ENCODE measurements around the gene UBA6.

The UBA6 gene

DNA sequence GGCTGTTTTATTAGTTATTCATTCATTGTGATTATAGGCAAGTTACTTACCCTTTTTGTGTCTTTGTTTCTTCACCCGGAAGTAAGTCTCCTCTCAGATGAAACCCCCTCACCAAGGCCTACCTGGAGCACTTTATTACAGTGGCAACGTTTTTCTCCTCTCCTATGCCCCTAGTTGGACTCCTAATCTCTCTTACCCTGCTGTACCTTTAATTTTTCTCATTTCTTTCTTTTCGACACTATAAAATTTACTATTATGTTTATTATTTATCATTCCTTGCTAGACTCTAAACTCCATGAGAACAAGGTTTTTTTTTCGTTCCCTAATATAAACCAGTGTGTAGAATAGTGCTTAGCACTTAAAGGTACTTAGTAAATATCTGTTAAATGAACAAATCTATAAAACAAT, 124.9 kb downstream of the UBA6 start:
- no peak for DNase-seq (ENCODE audit: low spot score)

DNA sequence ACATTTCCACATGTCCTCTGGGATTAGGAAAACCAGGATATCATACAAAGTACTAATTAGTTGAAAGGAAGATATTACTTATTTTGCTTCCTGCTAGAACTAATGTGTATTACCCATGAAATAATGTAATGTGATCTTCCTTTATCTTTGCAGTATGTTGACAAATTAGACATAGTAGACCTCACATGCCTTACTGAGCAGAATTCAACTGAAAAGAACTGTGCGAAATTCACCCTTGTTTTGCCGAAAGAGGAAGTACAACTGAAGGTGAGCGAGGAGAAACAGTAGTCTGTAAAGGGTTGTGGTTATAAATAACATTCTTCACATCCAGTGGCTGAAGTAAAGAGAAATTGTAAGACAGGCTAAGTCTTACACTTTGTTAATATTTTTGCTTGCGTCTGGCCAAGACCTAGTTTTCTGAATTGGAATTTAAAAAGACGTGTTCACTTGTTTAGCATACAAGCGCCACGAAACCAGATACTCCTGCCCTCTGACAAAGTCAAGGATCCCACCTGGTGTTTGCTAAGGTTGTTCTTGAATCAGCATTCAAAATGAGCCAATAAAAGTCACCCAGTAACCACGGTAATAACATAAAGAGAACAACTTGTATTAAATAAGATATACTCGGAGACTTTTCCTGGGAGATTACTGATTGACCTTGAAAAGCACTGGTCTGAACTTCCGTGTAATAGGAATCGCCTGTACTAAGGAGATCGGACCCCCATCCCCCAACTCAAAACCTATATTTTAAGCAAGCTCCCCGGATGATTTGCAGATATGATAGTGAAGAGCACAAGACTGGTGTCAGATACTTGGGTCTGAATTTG, 125.5 kb downstream of the UBA6 start:
- no peak for DNase-seq (ENCODE audit: low spot score)

DNA sequence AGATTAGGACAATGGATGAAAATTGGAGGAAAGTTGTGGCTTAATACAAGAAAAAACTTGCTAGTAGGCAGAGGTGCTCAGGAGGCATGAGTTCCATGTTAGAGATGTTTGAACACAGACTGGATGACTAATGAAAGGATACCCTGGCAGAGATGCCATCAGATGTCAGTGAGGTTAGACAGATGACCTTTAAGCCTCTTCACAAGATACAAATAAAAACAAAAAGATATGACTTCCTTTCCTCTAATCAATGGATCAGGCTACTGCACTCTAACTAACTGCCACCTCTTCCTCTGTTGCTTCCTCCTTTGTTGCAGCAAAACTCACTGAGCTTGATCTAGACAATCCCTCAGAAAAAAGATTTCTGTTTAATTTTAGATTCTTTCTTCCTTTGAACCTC, 127.8 kb downstream of the UBA6 start:
- no peak for DNase-seq (ENCODE audit: low spot score)

DNA sequence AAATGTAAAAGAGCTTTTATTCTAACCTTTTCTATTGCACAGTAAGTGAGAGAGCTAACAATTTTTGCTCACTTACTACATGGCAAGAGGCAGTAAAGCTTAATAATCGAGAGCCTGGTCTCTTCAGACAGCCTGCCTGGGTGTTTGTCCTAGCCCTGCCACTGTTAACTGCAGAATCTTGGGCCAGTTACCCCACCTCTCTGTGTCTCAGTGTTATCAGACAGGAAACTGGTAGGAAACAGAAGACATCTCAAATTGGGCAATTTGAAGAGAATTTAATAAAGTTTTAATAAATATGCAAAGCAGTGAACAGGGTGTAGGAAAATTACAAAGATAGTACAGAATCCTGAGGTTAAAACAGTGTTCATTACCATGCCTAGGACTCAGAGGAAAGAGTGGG, 129.0 kb downstream of the UBA6 start:
- DNase-seq (ENCODE audit: low spot score): no peak

DNA sequence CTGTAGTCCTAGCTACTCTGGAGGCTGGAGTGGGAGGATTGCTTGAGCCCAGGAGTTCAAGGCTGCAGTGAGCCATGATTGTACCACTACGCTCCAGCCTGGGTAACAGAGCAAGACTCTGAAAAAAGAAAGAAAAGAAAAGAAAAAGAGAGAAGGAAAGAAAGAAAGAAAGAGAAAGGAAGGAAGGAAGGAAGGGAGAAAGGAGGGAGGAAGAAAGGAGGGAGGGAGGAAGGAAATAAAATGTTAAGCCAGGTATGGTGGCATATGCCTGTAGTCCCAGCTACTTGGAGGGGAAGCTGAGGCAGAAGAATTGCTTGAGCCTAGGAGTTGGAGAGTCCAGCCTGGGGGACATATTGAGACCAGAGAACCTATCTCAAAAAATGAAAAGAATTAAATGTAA, 130.4 kb downstream of the UBA6 start:
- no peak for DNase-seq (ENCODE audit: low spot score)

DNA sequence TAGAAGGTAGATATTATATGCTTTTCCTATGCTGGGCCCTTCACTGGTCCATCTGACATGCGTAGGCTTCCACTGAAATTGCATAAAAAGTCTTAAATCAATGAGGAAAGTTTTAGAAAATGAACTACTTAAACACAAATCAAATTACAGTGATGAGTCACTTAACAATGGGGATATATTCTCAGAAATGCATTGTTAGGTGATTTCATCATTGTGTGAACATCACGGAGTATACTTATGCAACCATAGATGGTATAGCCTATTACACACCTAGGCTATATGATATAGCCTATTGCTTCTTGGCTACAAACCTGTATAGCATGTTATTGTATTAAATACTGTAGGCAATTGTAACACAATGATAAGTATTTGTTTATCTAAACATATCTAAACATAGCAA, 132.1 kb downstream of the UBA6 start:
- DNase-seq (ENCODE audit: low spot score): no peak

DNA sequence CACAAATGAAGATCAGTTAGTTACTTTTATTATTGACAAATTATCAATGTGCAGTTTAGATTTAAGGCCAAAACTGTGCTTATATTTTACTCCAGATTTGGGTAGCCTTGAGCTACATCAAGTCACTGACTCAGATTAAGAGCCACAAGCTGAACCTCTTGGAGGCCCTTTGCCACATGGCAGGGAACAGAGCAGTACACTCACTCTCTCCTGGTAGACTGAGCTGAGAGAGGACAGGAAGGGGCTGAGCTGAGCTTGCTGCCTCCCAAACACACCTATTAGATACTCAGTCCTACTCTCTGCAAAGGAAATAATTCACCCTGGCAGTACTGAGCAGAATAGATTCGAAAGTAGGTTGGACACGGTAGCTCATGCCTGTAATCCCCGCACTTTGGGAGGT, 134.6 kb downstream of the UBA6 start:
- DNase-seq (ENCODE audit: low spot score): no peak

DNA sequence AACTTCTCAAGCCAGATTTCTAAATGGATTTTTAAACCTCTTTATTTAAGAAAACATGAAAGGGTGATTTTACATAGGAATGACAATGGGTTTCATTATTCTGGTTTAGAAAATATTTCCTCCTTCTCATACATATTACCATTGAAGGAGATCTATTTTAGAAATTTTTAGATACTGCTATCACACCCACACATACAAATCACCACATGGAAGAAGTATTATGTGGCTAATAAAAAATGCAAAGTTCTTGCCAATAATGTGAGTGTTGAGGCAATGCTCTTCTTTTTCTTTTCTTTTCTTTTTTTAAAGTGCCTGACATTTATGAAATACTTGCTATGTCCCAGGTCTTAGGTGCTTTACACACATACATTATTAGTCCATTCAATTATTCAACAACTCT, 135.7 kb downstream of the UBA6 start:
- DNase-seq (ENCODE audit: low spot score): no peak
